Prostate gland (tissue), 2 donors: ENCODE results near the gene CCL27.

ENCODE experiments used
- CTCF ChIP-seq, 4 experiments: fragments of 200-600 bp in 2 of 4; fragments of 450-650 bp in 2 of 4; sonication (generic) in 2 of 4; IDR thresholded peaks; 1 replicate in 3 of 4; 2 replicates in 1 of 4; pipeline ENCODE4 v1.5.1; 2016 to 2019; ENCODE audit warnings: antibody characterized with exemption in 4 of 4, mild to moderate bottlenecking in 2 of 4, moderate library complexity in 2 of 4
- POLR2A ChIP-seq: fragments of 450-650 bp; IDR thresholded peaks from one replicate; pipeline ENCODE4 v1.6.1; 2016; ENCODE audit warnings: antibody characterized with exemption, mild to moderate bottlenecking

GRCh38 chr9:34630402-34631154 lies 31.9 kb downstream of the CCL27 start:
- TF ChIP-seq CTCF (IDR thresholded peaks at IDR 0.05) (no peak), POLR2A (no peak)
